ENCODE measurements around the gene B3GALT5.

DNA sequence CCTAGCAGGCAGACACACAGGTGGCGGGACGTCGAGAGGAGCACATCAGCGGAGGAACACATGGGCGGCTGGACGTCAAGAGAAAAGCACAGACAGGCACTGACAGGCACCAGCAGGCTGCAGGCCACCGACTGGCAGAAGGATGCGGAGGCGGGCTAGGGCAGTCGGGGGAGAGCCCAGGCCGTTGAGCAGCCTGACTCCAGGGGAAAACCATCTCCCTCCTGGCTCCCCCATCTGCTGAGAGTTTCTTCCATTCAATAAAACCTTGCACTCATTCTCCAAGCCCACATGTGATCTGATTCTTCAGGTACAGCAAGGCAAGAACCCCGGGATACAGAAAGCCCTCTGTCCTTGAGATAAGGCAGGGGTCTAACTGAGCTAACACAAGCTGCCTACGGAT, 25.5 kb downstream of the B3GALT5 start:
- no peak for TF ChIP-seq CTCF (conservative IDR thresholded peaks at IDR 0.05; ENCODE audit: low read depth, low read length)
- TF ChIP-seq EZH2 (IDR thresholded peaks at IDR 0.05; ENCODE audit: low read length, unreplicated experiment) = no peak
- no peak for TF ChIP-seq EZH2phosphoT487 (IDR thresholded peaks at IDR 0.05; ENCODE audit: borderline replicate concordance, low read length)

Measured in PC-3 (cell line).